CD14-positive monocyte (primary cell): ENCODE results near the gene ESRRB. TPM values are rescaled to one million over a fixed set of nuclear protein-coding genes. Genes with fewer than 3 reads are reported as not detected.

ENCODE experiments used
- DNase-seq, 3 donors: peaks; one replicate each; pipeline ENCODE4 v3.0.0-alpha.2; 2011 to 2022
- H2AFZ ChIP-seq: 2 replicates; pipeline ENCODE4 v1.6.0; 2012; ENCODE audit warnings: mild to moderate bottlenecking, low read depth, low read length, inconsistent platforms; ENCODE audit not compliant: insufficient read depth, poor library complexity, severe bottlenecking
- H3K27ac ChIP-seq, 2 donors: 1 replicate in 1 of 2; 2 replicates in 1 of 2; pipeline ENCODE4 v1.5.1; 2012 to 2013; ENCODE audit warnings: low read length in 2 of 2, control low read depth in 1 of 2, inconsistent platforms in 1 of 2, low read depth in 1 of 2, mild to moderate bottlenecking in 1 of 2
- H3K27me3 ChIP-seq, 2 donors: one replicate each; pipeline versions ENCODE4 v1.6.0 to v1.6.1; 2011 to 2013; ENCODE audit warnings: low read length in 2 of 2; ENCODE audit not compliant: control insufficient read depth in 2 of 2, insufficient read depth in 2 of 2
- H3K36me3 ChIP-seq, 2 donors: replicated peaks in 1 of 2; 1 replicate in 1 of 2; 2 replicates in 1 of 2; pipeline versions ENCODE4 v1.5.1 to v1.6.1; 2012 to 2013; ENCODE audit warnings: low read length in 2 of 2, control low read depth in 1 of 2, inconsistent platforms in 1 of 2, mild to moderate bottlenecking in 1 of 2; ENCODE audit not compliant: insufficient read depth in 2 of 2, control insufficient read depth in 1 of 2
- H3K4me1 ChIP-seq, 2 donors: 1 replicate in 1 of 2; 2 replicates in 1 of 2; pipeline versions ENCODE4 v1.5.1 to v1.6.1; 2012 to 2013; ENCODE audit warnings: low read length in 2 of 2, control low read depth in 1 of 2, inconsistent platforms in 1 of 2, mild to moderate bottlenecking in 1 of 2, moderate library complexity in 1 of 2; ENCODE audit not compliant: insufficient read depth in 2 of 2, control insufficient read depth in 1 of 2
- H3K4me2 ChIP-seq: replicated peaks from 2 replicates; pipeline ENCODE3; 2012; ENCODE audit warnings: low read length, moderate library complexity, mild to moderate bottlenecking; ENCODE audit not compliant: poor library complexity, severe bottlenecking; ENCODE audit errors: extremely low read depth
- H3K4me3 ChIP-seq, 3 experiments: fragments of 200-600 bp in 1 of 3; sonication (generic) in 1 of 3; replicated peaks in 1 of 3; 1 replicate in 2 of 3; 2 replicates in 1 of 3; pipeline ENCODE4 v1.5.1; 2011 to 2013; ENCODE audit warnings: low read length in 3 of 3, mild to moderate bottlenecking in 3 of 3, control low read depth in 2 of 3, low read depth in 2 of 3, inconsistent platforms in 1 of 3, moderate library complexity in 1 of 3
- H3K79me2 ChIP-seq: 2 replicates; pipeline ENCODE4 v1.6.0; 2012; ENCODE audit warnings: mild to moderate bottlenecking, control low read depth, inconsistent platforms, low read length, moderate library complexity; ENCODE audit not compliant: insufficient read depth
- H3K9ac ChIP-seq: 2 replicates; pipeline ENCODE4 v1.6.0; 2017; ENCODE audit warnings: low read length, mild to moderate bottlenecking; ENCODE audit not compliant: insufficient read depth, poor library complexity, severe bottlenecking
- H3K9me3 ChIP-seq, 2 donors: replicated peaks in 1 of 2; 1 replicate in 1 of 2; 2 replicates in 1 of 2; pipeline versions ENCODE4 v1.5.1 to v1.6.1; 2012 to 2013; ENCODE audit warnings: low read length in 2 of 2, control low read depth in 1 of 2; ENCODE audit not compliant: control insufficient read depth in 1 of 2, insufficient read depth in 1 of 2
- H4K20me1 ChIP-seq: 2 replicates; pipeline ENCODE4 v1.6.0; 2012; ENCODE audit warnings: mild to moderate bottlenecking, low read length, control low read depth, moderate library complexity; ENCODE audit not compliant: insufficient read depth
- H3K27ac Mint-ChIP-seq, 7 donors: one replicate each; pipeline ENCODE4 v1.8.0; 2020; ENCODE audit warnings: mild to moderate bottlenecking in 7 of 7, mixed read lengths in 7 of 7, moderate library complexity in 6 of 7, inconsistent platforms in 2 of 7
- H3K27me3 Mint-ChIP-seq, 3 donors: one replicate each; pipeline ENCODE4 v1.8.0; 2021 to 2022; ENCODE audit warnings: low read depth in 3 of 3, mild to moderate bottlenecking in 3 of 3, mixed read lengths in 3 of 3, moderate library complexity in 3 of 3, inconsistent platforms in 1 of 3
- H3K36me3 Mint-ChIP-seq, 2 donors: one replicate each; pipeline ENCODE4 v1.8.0; 2020; ENCODE audit warnings: mixed read lengths in 2 of 2, inconsistent platforms in 1 of 2, mild to moderate bottlenecking in 1 of 2
- H3K4me1 Mint-ChIP-seq: one replicate; pipeline ENCODE4 v1.8.0; 2020; ENCODE audit warnings: mild to moderate bottlenecking, mixed read lengths
- H3K4me3 Mint-ChIP-seq, 2 donors: one replicate each; pipeline ENCODE4 v1.8.0; 2020; ENCODE audit warnings: mild to moderate bottlenecking in 2 of 2, mixed read lengths in 2 of 2, moderate library complexity in 1 of 2
- H3K9me3 Mint-ChIP-seq, 7 donors: one replicate each; pipeline ENCODE4 v1.8.0; 2020 to 2022; ENCODE audit warnings: mixed read lengths in 7 of 7, mild to moderate bottlenecking in 6 of 7, moderate library complexity in 6 of 7, inconsistent platforms in 2 of 7
- WGBS: methylation state at CpG from one replicate; pipeline ENCODE4 v1.1.5; 2013; ENCODE audit warnings: missing lambda C conversion rate; ENCODE audit not compliant: insufficient coverage; 5-methylcytosine and 5-hydroxymethylcytosine counted together
- intact Hi-C, 2 donors: fragments of 100-400 bp; cut with micrococcal nuclease; formaldehyde crosslinking; loops; one replicate each; pipeline versions ENCODE4 v1.15.0 to v1.15.1; 2023
- polyA plus RNA-seq, 3 donors: library from polyadenylated mRNA; depleted of rRNA in 1 of 3; unstranded in 2 of 3; stranded (reverse) in 1 of 3; fragments of 300-500 nt in 2 of 3; fragments of >200 nt in 1 of 3; fragmentation: Illumina TruSeq in 2 of 3; gene quantifications; 1 replicate in 2 of 3; 2 replicates in 1 of 3; pipeline ENCODE4 v1.2.3, GENCODE V29; 2012 to 2021
- TF ChIP-seq, protein P1 (sequence below): fragments of 200-600 bp; IDR thresholded peaks from one replicate; pipeline ENCODE4 v1.8.0; 2022; ENCODE audit warnings: antibody characterized with exemption, mild to moderate bottlenecking

Gene ESRRB
- polyA plus RNA-seq, 3 donors = 0.03 TPM; not detected in 2

DNA sequence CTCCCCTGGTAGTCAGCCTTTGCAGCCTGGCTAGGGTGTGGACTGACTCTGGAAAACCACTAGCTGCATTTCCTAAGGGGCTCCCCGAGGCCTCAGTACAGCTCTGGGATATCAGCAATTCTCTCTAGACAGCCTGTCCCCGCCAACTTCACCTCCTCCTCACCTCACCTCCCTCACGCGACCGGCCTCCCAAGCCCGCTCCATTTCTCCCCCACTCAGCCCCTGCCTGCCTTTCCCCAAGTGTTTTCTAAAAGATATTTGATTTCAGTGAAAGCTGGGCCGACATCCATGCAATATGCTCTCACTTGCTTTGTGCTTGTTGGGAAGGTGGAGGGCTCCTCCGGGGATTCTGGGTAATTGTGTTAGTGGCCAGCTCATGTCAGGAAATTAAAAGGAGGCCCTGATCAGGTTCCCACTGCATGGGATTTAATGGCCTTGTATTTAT lies 91.8 kb downstream of the ESRRB start:
- Histone ChIP-seq H3K36me3 (no peaks in the 10 kb centered on the region), H3K27me3 (no peaks in the 10 kb centered on the region), H2AFZ (no peak overlapping the region), H3K9ac (no peak overlapping the region), H3K4me3 (no peak overlapping the region), H3K27ac (no peak overlapping the region), H3K9me3 (no peaks in the 10 kb centered on the region), H4K20me1 (no peaks in the 10 kb centered on the region), H3K4me2 (no peak overlapping the region), H3K4me1 (no peaks in the 10 kb centered on the region), H3K79me2 (no peaks in the 10 kb centered on the region)
- no peak for DNase-seq
- intact Hi-C loops = no loop called here
- Mint-ChIP-seq H3K36me3 (no peaks in the 10 kb centered on the region), H3K4me1 (no peaks in the 10 kb centered on the region), H3K9me3 (no peaks in the 10 kb centered on the region), H3K27me3 (peaks cover 2 to 15% (median 10%) of the 10 kb centered on the region in 3 donors), H3K4me3 (no peak overlapping the region), H3K27ac (no peak overlapping the region)
- 90% methylated on average over 3 of the region's 8 CpGs for WGBS
- TF ChIP-seq, protein P1, sequence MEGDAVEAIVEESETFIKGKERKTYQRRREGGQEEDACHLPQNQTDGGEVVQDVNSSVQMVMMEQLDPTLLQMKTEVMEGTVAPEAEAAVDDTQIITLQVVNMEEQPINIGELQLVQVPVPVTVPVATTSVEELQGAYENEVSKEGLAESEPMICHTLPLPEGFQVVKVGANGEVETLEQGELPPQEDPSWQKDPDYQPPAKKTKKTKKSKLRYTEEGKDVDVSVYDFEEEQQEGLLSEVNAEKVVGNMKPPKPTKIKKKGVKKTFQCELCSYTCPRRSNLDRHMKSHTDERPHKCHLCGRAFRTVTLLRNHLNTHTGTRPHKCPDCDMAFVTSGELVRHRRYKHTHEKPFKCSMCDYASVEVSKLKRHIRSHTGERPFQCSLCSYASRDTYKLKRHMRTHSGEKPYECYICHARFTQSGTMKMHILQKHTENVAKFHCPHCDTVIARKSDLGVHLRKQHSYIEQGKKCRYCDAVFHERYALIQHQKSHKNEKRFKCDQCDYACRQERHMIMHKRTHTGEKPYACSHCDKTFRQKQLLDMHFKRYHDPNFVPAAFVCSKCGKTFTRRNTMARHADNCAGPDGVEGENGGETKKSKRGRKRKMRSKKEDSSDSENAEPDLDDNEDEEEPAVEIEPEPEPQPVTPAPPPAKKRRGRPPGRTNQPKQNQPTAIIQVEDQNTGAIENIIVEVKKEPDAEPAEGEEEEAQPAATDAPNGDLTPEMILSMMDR = no peak

DNA sequence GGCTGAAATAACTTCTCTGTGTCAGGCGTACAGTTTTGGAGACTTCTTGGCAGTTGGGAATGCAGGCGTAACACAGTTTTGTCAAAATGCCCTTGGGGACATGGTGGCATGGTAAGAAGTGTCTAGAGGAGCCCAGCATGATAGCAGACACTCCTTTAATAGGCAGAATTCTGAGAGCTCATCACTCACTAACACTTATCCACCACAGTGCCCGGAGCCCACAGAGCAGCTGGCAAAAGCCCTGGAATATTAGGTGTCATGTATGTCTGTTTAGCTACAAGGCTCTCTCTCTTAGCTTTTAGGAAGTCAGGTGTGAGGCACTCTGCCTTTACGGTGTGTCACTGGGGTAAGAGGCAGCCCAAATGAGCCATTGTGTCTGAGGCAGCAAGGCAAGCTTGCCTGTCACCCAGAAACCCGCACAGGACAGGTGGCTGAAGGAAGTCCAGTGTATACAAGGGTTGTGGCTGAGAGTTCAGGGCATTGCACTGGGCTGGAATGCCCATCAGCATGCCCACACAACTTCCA lies 96.3 kb downstream of the ESRRB start:
- DNase-seq = no peak
- no peak overlapping the region for H3K27ac ChIP-seq
- no peaks in the 10 kb centered on the region for H3K9me3 ChIP-seq
- no peak overlapping the region for H3K9ac ChIP-seq
- Mint-ChIP-seq H3K27ac (no peak overlapping the region), H3K27me3 (peaks cover 5 to 20% (median 12%) of the 10 kb centered on the region in 3 donors), H3K4me1 (peaks cover 6% of the 10 kb centered on the region), H3K4me3 (no peak overlapping the region), H3K36me3 (no peaks in the 10 kb centered on the region), H3K9me3 (no peaks in the 10 kb centered on the region)
- no peak overlapping the region for H3K4me3 ChIP-seq
- H3K36me3 ChIP-seq = no peaks in the 10 kb centered on the region
- no peaks in the 10 kb centered on the region for H3K4me1 ChIP-seq
- TF ChIP-seq, protein P1 = no peak
- H3K4me2 ChIP-seq = no peak overlapping the region
- intact Hi-C loops = no loop called here
- 100% methylated on average over 3 of the region's 5 CpGs for WGBS
- H3K27me3 ChIP-seq = no peaks in the 10 kb centered on the region
- no peaks in the 10 kb centered on the region for H3K79me2 ChIP-seq
- no peak overlapping the region for H2AFZ ChIP-seq
- no peaks in the 10 kb centered on the region for H4K20me1 ChIP-seq
